ENCODE results near the gene TUBB2B. TPM values are rescaled to one million over a fixed set of nuclear protein-coding genes. Genes with fewer than 3 reads are reported as not detected.

Gene TUBB2B
- total and polyA plus RNA-seq, 7 donors, result 1.1 to 5.7 (median 3.4) TPM

DNA sequence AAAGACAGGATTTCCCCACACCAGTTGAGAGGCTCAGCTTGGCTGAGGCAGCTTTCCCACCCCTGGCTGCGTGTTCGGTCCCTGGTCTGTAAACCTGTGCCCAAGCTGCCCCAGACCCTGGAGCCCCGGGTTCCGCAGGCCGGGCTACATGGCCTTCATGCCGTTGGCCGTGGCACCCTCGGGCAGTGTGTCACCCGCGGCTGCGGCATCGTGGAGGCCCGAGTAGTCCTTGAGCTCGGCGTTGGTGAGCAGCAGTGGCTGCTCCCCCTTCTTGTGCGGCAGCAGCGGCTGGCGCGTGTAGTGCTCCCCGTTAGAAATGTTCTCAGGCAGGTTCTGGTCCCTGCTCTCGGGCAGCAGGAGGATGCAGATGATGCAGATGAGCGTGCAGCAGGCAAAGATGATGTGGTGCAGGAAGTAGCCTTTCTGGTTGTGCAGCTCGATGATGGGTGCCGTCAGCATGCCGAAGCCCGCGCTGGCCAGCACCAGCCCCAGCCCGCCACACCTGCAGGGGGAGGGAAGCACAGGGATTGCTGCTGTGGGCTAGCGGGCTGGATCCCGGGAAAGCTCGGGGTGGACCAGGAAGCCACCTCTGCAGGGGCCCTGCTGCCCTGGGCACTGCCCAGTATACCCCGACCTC, 45.6 kb upstream of the TUBB2B start:
- TF ChIP-seq, protein P1, sequence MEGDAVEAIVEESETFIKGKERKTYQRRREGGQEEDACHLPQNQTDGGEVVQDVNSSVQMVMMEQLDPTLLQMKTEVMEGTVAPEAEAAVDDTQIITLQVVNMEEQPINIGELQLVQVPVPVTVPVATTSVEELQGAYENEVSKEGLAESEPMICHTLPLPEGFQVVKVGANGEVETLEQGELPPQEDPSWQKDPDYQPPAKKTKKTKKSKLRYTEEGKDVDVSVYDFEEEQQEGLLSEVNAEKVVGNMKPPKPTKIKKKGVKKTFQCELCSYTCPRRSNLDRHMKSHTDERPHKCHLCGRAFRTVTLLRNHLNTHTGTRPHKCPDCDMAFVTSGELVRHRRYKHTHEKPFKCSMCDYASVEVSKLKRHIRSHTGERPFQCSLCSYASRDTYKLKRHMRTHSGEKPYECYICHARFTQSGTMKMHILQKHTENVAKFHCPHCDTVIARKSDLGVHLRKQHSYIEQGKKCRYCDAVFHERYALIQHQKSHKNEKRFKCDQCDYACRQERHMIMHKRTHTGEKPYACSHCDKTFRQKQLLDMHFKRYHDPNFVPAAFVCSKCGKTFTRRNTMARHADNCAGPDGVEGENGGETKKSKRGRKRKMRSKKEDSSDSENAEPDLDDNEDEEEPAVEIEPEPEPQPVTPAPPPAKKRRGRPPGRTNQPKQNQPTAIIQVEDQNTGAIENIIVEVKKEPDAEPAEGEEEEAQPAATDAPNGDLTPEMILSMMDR (IDR thresholded peaks at IDR 0.05), result no peak
- no peak overlapping the region for H3K27ac ChIP-seq
- no peak for DNase-seq
- ATAC-seq, result no peak
- peaks cover 0 to 57% of the 10 kb centered on the region in 2 donors for H3K36me3 ChIP-seq (ENCODE audit: insufficient read depth in 1 of 2, low read depth in 1 of 2)
- intact Hi-C loops (cut with DNase I), result loop anchor here (10.0 kb wide), 2 partner anchors 342 to 722 kb away; no protein-coding TSS in a partner anchor
- H3K4me1 ChIP-seq, result no peaks in the 10 kb centered on the region
- no peaks in the 10 kb centered on the region for H3K9me3 ChIP-seq
- no peaks in the 10 kb centered on the region for H3K27me3 ChIP-seq (ENCODE audit: insufficient read depth in 3 of 3, low read length in 2 of 3)
- WGBS, 3 donors, result 91 to 94% (median 92%) methylated on average over 29 to 32 of the region's 32 CpGs
- H3K4me3 ChIP-seq, result no peak overlapping the region

DNA sequence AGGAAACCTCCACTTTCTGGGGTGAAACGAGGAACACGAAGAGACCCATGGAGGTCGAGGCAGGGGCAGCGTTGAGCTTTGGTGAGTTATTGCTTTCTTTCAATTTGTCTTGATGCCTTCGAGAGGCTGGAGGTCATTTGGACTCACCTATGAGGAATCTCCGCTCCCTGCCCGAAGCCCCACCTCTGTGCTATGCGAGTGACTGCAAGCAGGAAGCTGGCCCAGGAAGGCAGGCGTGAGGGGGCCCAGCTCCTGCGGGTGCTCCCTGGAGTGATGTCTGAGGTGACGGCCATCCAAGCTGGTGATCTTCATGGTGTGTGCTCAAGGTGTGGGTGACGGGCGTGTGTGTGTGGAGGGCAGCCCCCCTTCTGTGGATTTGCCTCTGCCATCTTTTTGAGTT, 44.3 kb upstream of the TUBB2B start:
- TF ChIP-seq, protein P1 (IDR thresholded peaks at IDR 0.05), result no peak
- no peak for DNase-seq
- H3K4me3 ChIP-seq, result no peak overlapping the region
- no peak for ATAC-seq
- intact Hi-C loops (cut with DNase I), result loop anchor here (10.0 kb wide), 2 partner anchors 343 to 723 kb away; no protein-coding TSS in a partner anchor
- no peaks in the 10 kb centered on the region for H3K9me3 ChIP-seq
- no peaks in the 10 kb centered on the region for H3K27me3 ChIP-seq (ENCODE audit: insufficient read depth in 3 of 3, low read length in 2 of 3)
- no peak overlapping the region for H3K27ac ChIP-seq
- peaks cover 0 to 57% of the 10 kb centered on the region in 2 donors for H3K36me3 ChIP-seq (ENCODE audit: insufficient read depth in 1 of 2, low read depth in 1 of 2)
- WGBS, 3 donors, result 88 to 92% (median 88%) methylated on average over 13 of the region's 13 CpGs
- no peaks in the 10 kb centered on the region for H3K4me1 ChIP-seq

DNA sequence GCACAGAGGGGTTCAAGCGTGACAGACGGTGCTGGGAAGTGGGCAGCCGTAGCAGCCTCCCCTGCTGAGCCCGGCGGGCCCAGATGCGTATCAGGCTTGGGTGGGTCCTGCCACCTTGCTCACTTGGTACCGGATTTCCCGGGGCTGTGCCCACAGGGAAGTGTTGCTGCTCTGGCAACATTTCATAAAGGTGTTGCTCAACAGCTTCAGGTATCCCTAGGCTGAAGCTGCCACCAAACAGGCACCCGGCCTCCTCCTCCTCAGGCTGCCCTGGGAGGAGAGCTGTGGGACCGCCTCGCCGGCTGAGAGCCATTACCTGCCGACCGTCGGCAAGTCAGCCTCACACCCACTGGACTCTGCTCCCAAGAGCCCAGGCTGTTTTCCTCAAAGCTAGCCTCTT, 42.8 kb upstream of the TUBB2B start:
- H3K9me3 ChIP-seq, result no peaks in the 10 kb centered on the region
- no peaks in the 10 kb centered on the region for H3K27me3 ChIP-seq (ENCODE audit: insufficient read depth in 3 of 3, low read length in 2 of 3)
- no peak overlapping the region for H3K4me3 ChIP-seq
- peaks cover 0 to 57% of the 10 kb centered on the region in 2 donors for H3K36me3 ChIP-seq (ENCODE audit: insufficient read depth in 1 of 2, low read depth in 1 of 2)
- no peak overlapping the region for H3K27ac ChIP-seq
- intact Hi-C loops (cut with DNase I), result loop anchor here (10.0 kb wide), 2 partner anchors 345 to 725 kb away; no protein-coding TSS in a partner anchor
- ATAC-seq (no peak), DNase-seq (no peak)
- H3K4me1 ChIP-seq, result peaks cover 4% of the 10 kb centered on the region
- TF ChIP-seq, protein P1 (IDR thresholded peaks at IDR 0.05), result no peak
- 76 to 85% (median 84%) methylated on average over 15 of the region's 15 CpGs for WGBS, 3 donors

DNA sequence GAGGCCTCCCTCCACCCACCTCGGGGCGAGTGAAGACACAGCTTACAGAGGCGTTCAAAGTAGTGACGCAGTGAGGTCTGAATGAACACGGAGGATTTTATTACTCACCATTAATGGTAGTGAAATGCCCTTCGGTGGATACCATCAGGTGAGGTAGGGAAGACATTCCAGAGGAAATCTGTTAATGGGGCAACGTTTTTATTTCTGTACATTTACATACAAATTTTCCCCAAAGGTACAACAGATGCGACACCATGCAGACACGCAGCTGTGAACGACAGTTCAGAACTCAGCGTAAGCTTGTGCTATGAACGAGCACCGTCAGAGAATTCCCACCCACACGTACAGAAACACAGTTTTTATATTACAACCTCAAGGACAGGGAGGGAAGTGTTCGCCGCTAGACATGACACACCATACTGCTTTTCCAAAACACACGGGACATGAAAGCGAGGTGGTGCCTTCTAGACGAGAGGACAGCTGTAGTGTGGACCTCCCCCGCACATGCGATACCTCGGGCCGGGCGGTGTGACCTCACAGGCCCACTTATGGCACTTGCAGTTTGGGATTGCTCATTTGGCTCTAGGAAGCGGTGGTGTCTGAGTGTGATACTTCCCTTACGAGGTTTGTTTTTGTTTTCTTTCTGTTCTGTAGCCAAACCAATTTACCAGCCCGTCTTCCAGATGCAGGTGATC, 42.0 kb upstream of the TUBB2B start:
- no peak for DNase-seq
- Histone ChIP-seq H3K9me3 (no peaks in the 10 kb centered on the region), H3K4me3 (no peak overlapping the region), H3K36me3 (ENCODE audit: insufficient read depth in 1 of 2, low read depth in 1 of 2) (peaks cover 0 to 57% of the 10 kb centered on the region in 2 donors), H3K4me1 (peaks cover 6% of the 10 kb centered on the region), H3K27ac (no peak overlapping the region), H3K27me3 (ENCODE audit: insufficient read depth in 3 of 3, low read length in 2 of 3) (no peaks in the 10 kb centered on the region)
- no peak for ATAC-seq
- intact Hi-C loops (cut with DNase I), result no loop called here
- 80 to 83% (median 81%) methylated on average over 27 of the region's 27 CpGs for WGBS, 3 donors
- TF ChIP-seq, protein P1 (IDR thresholded peaks at IDR 0.05), result no peak

Measured in psoas muscle (tissue), 8 donors.